ENCODE data around the gene ANKRD28. TPM values are rescaled to one million over a fixed set of nuclear protein-coding genes. Genes with fewer than 3 reads are reported as not detected.

Gene ANKRD28
- polyA plus RNA-seq, 1 of the 3 experiments (the other 2 are of a cell fraction) = 74.8 TPM

GRCh38 chr3:15819043-15819442, 21.3 kb upstream of the ANKRD28 start (continued):
- no peak for TF ChIP-seq USF2 (IDR thresholded peaks at IDR 0.05; ENCODE audit: borderline replicate concordance, low read depth, low read length)
- no peak for TF ChIP-seq FOXJ3 (CRISPR knock-in tag; IDR thresholded peaks at IDR 0.05)
- no peak for TF ChIP-seq SIN3A (IDR thresholded peaks at IDR 0.05; ENCODE audit: borderline replicate concordance, low read depth, low read length)

GRCh38 chr3:15815696-15816095, 17.9 kb upstream of the ANKRD28 start:
- H2AFZ ChIP-seq (ENCODE audit: low read depth) = no peak overlapping the region
- ChIA-PET POLR2A (no interaction called here), CTCF (interaction anchor here (0.6 to 1.8 kb wide), 12 partner anchors 14 to 378 kb away, joined by 3 to 8 read pairs (median 3); no protein-coding TSS in a partner anchor)
- H3K36me3 ChIP-seq (replicated peaks in 1 of 2; ENCODE audit: control insufficient read depth in 1 of 2, insufficient read depth in 2 of 2, low read length in 1 of 2) = peaks cover 0 to 4% of the 10 kb centered on the region in 2 experiments
- no peaks in the 10 kb centered on the region for H3K9me3 ChIP-seq
- 28% methylated on average over 4 of the region's 4 CpGs for WGBS (ENCODE audit: low lambda C conversion rate)
- no peaks in the 10 kb centered on the region for H3K9me2 ChIP-seq
- no peak overlapping the region for H3K4me2 ChIP-seq
- no peaks in the 10 kb centered on the region for H3K27me3 ChIP-seq (ENCODE audit: insufficient read depth)
- peak; percentile 9 for DNase-seq
- no peaks in the 10 kb centered on the region for H4K20me1 ChIP-seq (ENCODE audit: insufficient read depth)
- peak overlapping the region; percentile 29; the same call in 1 of the 2 replicates for H3K9ac ChIP-seq
- H3K4me3 ChIP-seq (ENCODE audit: low read depth in 2 of 2, low read length in 1 of 2) = no peak overlapping the region
- peak overlapping the region in 1 of 2 experiments; percentile 45; a peak in 3 of 4 replicates for H3K27ac ChIP-seq (ENCODE audit: low read depth in 2 of 2, low read length in 1 of 2)
- peaks cover 7% of the 10 kb centered on the region for H3F3A ChIP-seq (replicated peaks; ENCODE audit: insufficient read depth)
- H3K4me1 ChIP-seq (ENCODE audit: control insufficient read depth in 1 of 2, insufficient read depth in 2 of 2, low read depth in 1 of 2, low read length in 1 of 2) = peaks cover 0 to 5% of the 10 kb centered on the region in 2 experiments; a peak in 2 of 4 replicates
- H3K79me2 ChIP-seq (ENCODE audit: insufficient read depth) = peaks cover 96% of the 10 kb centered on the region
- TF ChIP-seq NRF1 (IDR thresholded peaks at IDR 0.05; ENCODE audit: low read depth, low read length) (no peak), NFIC (IDR thresholded peaks at IDR 0.05; ENCODE audit: borderline replicate concordance) (no peak), USF1 (IDR thresholded peaks at IDR 0.05; ENCODE audit: borderline replicate concordance, low read depth) (no peak), RCOR1 (IDR thresholded peaks at IDR 0.05; ENCODE audit: low read length) (no peak), TCF12 (IDR thresholded peaks at IDR 0.05) (no peak), YY1 (IDR thresholded peaks at IDR 0.05; ENCODE audit: low read depth) (no peak), FOXJ3 (CRISPR knock-in tag; IDR thresholded peaks at IDR 0.05) (no peak), IRF3 (IDR thresholded peaks at IDR 0.05; ENCODE audit: low read depth, low read length) (no peak), REST (IDR thresholded peaks at IDR 0.05; ENCODE audit: low read depth, low read length) (no peak), CTCF (IDR thresholded peaks at IDR 0.05) (peak; percentile 72), PBX3 (IDR thresholded peaks at IDR 0.05) (no peak), ZBTB33 (IDR thresholded peaks at IDR 0.05; ENCODE audit: borderline replicate concordance, low read depth) (no peak), JUND (IDR thresholded peaks at IDR 0.05) (no peak), MAX (IDR thresholded peaks at IDR 0.05; ENCODE audit: low read depth) (no peak), SIN3A (IDR thresholded peaks at IDR 0.05; ENCODE audit: borderline replicate concordance, low read depth, low read length) (no peak), ELF1 (IDR thresholded peaks at IDR 0.05) (no peak), SMC3 (IDR thresholded peaks at IDR 0.05; ENCODE audit: low read depth, low read length) (peak; percentile 28), TAF1 (IDR thresholded peaks at IDR 0.05; ENCODE audit: borderline replicate concordance, low read depth, low read length) (no peak), TEAD4 (IDR thresholded peaks at IDR 0.05; ENCODE audit: borderline replicate concordance, insufficient read depth) (no peak)

Measured in SK-N-SH (cell line).